ENCODE measurements around the gene FADS3. TPM values are rescaled to one million over a fixed set of nuclear protein-coding genes. Genes with fewer than 3 reads are reported as not detected.
A peak's percentile ranks its signal among the peaks of the same experiment; 100 is the strongest.

The FADS3 gene
- total RNA-seq, 6 experiments from 2014 or later = 126 to 161 (median 137) TPM

- no peaks in the 10 kb centered on the region for H3K36me3 Mint-ChIP-seq (ENCODE audit: low read depth)
- no peak for DNase-seq
- H3K4me1 Mint-ChIP-seq (ENCODE audit: low read depth) = peaks cover 5% of the 10 kb centered on the region; the same call in 1 of the 2 replicates
- H3K27me3 Mint-ChIP-seq (ENCODE audit: insufficient read depth) = peaks cover 1% of the 10 kb centered on the region; the same call in 1 of the 2 replicates
- H3K4me3 Mint-ChIP-seq = no peak overlapping the region
- no peaks in the 10 kb centered on the region for H3K9me3 Mint-ChIP-seq
- H3K27ac Mint-ChIP-seq = no peak overlapping the region
- no peak for TF ChIP-seq CTCF (IDR thresholded peaks at IDR 0.05)
Observed at GRCh38 chr11:61901397-61901796, 10.1 kb upstream of the FADS3 start.

- Mint-ChIP-seq H3K9me3 (no peaks in the 10 kb centered on the region), H3K27ac (no peak overlapping the region), H3K4me3 (no peak overlapping the region), H3K27me3 (ENCODE audit: insufficient read depth) (peaks cover 1% of the 10 kb centered on the region; the same call in 1 of the 2 replicates), H3K36me3 (ENCODE audit: low read depth) (no peaks in the 10 kb centered on the region), H3K4me1 (ENCODE audit: low read depth) (peaks cover 5% of the 10 kb centered on the region; the same call in 1 of the 2 replicates)
- no peak for TF ChIP-seq CTCF (IDR thresholded peaks at IDR 0.05)
- DNase-seq = no peak
Observed at GRCh38 chr11:61900251-61900650, 8.9 kb upstream of the FADS3 start.

- H3K27ac Mint-ChIP-seq = 0 out of 2 replicates have a peak overlapping the region, but pooled peaks have one; percentile 5
- TF ChIP-seq CTCF (IDR thresholded peaks at IDR 0.05) = peak; percentile 100
- DNase-seq = peak; percentile 59
- no peaks in the 10 kb centered on the region for H3K9me3 Mint-ChIP-seq
- no peaks in the 10 kb centered on the region for H3K36me3 Mint-ChIP-seq (ENCODE audit: low read depth)
- peaks cover 11% of the 10 kb centered on the region for H3K4me1 Mint-ChIP-seq (ENCODE audit: low read depth)
- peaks cover 1% of the 10 kb centered on the region; the same call in 1 of the 2 replicates for H3K27me3 Mint-ChIP-seq (ENCODE audit: insufficient read depth)
- H3K4me3 Mint-ChIP-seq = no peak overlapping the region
Observed at GRCh38 chr11:61899146-61899841, 7.9 kb upstream of the FADS3 start.

GRCh38 chr11:61898247-61898582 is 6.9 kb upstream of the FADS3 start:
- Mint-ChIP-seq H3K4me3 (no peak overlapping the region), H3K4me1 (ENCODE audit: low read depth) (peaks cover 20% of the 10 kb centered on the region), H3K36me3 (ENCODE audit: low read depth) (no peaks in the 10 kb centered on the region), H3K27me3 (ENCODE audit: insufficient read depth) (peaks cover 1% of the 10 kb centered on the region), H3K27ac (no peak overlapping the region), H3K9me3 (no peaks in the 10 kb centered on the region)
- TF ChIP-seq CTCF (IDR thresholded peaks at IDR 0.05) = no peak
- DNase-seq = no peak

GRCh38 chr11:61897387-61898246 is 6.3 kb upstream of the FADS3 start:
- Mint-ChIP-seq H3K27me3 (ENCODE audit: insufficient read depth) (no peaks in the 10 kb centered on the region; the same call in 1 of the 2 replicates), H3K4me1 (ENCODE audit: low read depth) (peaks cover 25% of the 10 kb centered on the region), H3K36me3 (ENCODE audit: low read depth) (no peaks in the 10 kb centered on the region), H3K9me3 (no peaks in the 10 kb centered on the region), H3K4me3 (no peak overlapping the region), H3K27ac (no peak overlapping the region)
- TF ChIP-seq CTCF (IDR thresholded peaks at IDR 0.05) = peak; percentile 96
- DNase-seq = peak; percentile 41
